Activated CD4-positive, CD25-positive, alpha-beta regulatory T cell treated with anti-CD3 and anti-CD28 coated beads, Interleukin-2, amount 50 U/mL, for 16 hours (primary cell): Measurements from ENCODE around the gene PLXNB2.

Experiments used
- DNase-seq: peaks from one replicate; pipeline ENCODE4 v3.0.0-alpha.2; 2020; ENCODE audit warnings: low read depth, low spot score

The PLXNB2 gene

GRCh38 chr22:50252082-50253045, 55.1 kb downstream of the PLXNB2 start:
- DNase-seq = peak; percentile 45

- no peak for DNase-seq
Measured at GRCh38 chr22:50251477-50252081, 55.9 kb downstream of the PLXNB2 start.

- peak; percentile 56 for DNase-seq
Measured at GRCh38 chr22:50250555-50251476, 56.6 kb downstream of the PLXNB2 start, which contains the start of gene HDAC10. HDAC10 (minus strand) TSS chr22:50251265; CDS start chr22:50251032, 233 bp downstream.

- DNase-seq = no peak
Measured at GRCh38 chr22:50250249-50250554, 57.2 kb downstream of the PLXNB2 start.

GRCh38 chr22:50249341-50250248, 57.9 kb downstream of the PLXNB2 start:
- no peak for DNase-seq

GRCh38 chr22:50248196-50249081, 59.0 kb downstream of the PLXNB2 start:
- no peak for DNase-seq

GRCh38 chr22:50247748-50248147, 59.7 kb downstream of the PLXNB2 start:
- DNase-seq = no peak

- no peak for DNase-seq
Measured at GRCh38 chr22:50246242-50247175, 60.9 kb downstream of the PLXNB2 start.

- DNase-seq = no peak
Measured at GRCh38 chr22:50245214-50246072, 62.0 kb downstream of the PLXNB2 start.

- peak; percentile 87 for DNase-seq
Measured at GRCh38 chr22:50244420-50245213, 62.8 kb downstream of the PLXNB2 start, which contains the start of gene TUBGCP6. TUBGCP6 (minus strand) TSS chr22:50245023; CDS start chr22:50244459, 564 bp downstream.

- no peak for DNase-seq
Measured at GRCh38 chr22:50243685-50244419, 63.6 kb downstream of the PLXNB2 start.

GRCh38 chr22:50242406-50242949, 65.0 kb downstream of the PLXNB2 start:
- DNase-seq = no peak

GRCh38 chr22:50238755-50239154, 68.7 kb downstream of the PLXNB2 start:
- DNase-seq = no peak

GRCh38 chr22:50236731-50237409, 70.6 kb downstream of the PLXNB2 start:
- DNase-seq = no peak

- DNase-seq = no peak
Measured at GRCh38 chr22:50233223-50233622, 74.2 kb downstream of the PLXNB2 start.
